Naive thymus-derived CD8-positive, alpha-beta T cell (primary cell): Measurements from ENCODE around the gene ATG13. TPM values are rescaled to one million over a fixed set of nuclear protein-coding genes. Genes with fewer than 3 reads are reported as not detected.
A peak's percentile ranks its signal among the peaks of the same experiment; 100 is the strongest.

Experiments
- ATAC-seq, 2 donors: fragments of 150-1000 bp; cut with Tn5 transposase in 1 of 2; sonication (Bioruptor Pico), chemical (Tn5 transposase) in 1 of 2; 1 replicate in 1 of 2; 2 replicates in 1 of 2; pipeline ENCODE4 v1.10.0; 2021; ENCODE audit warnings: mild to moderate bottlenecking in 2 of 2, moderate library complexity in 2 of 2
- POLR2A ChIA-PET: fragments of 350-600 bp; sonication (Branson Sonifier 250); formaldehyde crosslinking; loops from one replicate; lab custom pipeline; 2021; ENCODE audit warnings: antibody characterized with exemption; lab: Charles Lee
- DNase-seq, 10 donors: peaks; one replicate each; pipeline versions ENCODE4 v3.0.0 to v3.0.0-alpha.2; 2020 to 2022
- H3K27ac Mint-ChIP-seq, 10 donors: one replicate each; pipeline ENCODE4 v1.8.0; 2020 to 2022; ENCODE audit warnings: mild to moderate bottlenecking in 10 of 10, mixed read lengths in 10 of 10, moderate library complexity in 4 of 10, inconsistent platforms in 1 of 10
- H3K27me3 Mint-ChIP-seq, 5 donors: one replicate each; pipeline ENCODE4 v1.8.0; 2021 to 2022; ENCODE audit warnings: mixed read lengths in 5 of 5
- H3K36me3 Mint-ChIP-seq, 3 donors: one replicate each; pipeline ENCODE4 v1.8.0; 2020 to 2022; ENCODE audit warnings: mixed read lengths in 3 of 3, mild to moderate bottlenecking in 2 of 3, inconsistent platforms in 1 of 3
- H3K4me1 Mint-ChIP-seq, 4 donors: one replicate each; pipeline ENCODE4 v1.8.0; 2021 to 2022; ENCODE audit warnings: mixed read lengths in 4 of 4
- H3K4me3 Mint-ChIP-seq, 10 donors: one replicate each; pipeline ENCODE4 v1.8.0; 2020 to 2022; ENCODE audit warnings: mild to moderate bottlenecking in 10 of 10, mixed read lengths in 10 of 10, moderate library complexity in 6 of 10, inconsistent platforms in 1 of 10
- H3K9me3 Mint-ChIP-seq, 9 donors: one replicate each; pipeline ENCODE4 v1.8.0; 2020 to 2022; ENCODE audit warnings: mixed read lengths in 9 of 9, mild to moderate bottlenecking in 3 of 9, inconsistent platforms in 1 of 9, moderate library complexity in 1 of 9
- polyA plus RNA-seq, 3 donors: library from polyadenylated mRNA; unstranded; fragments of 300-500 nt; fragmentation: Illumina TruSeq; gene quantifications; one replicate each; pipeline ENCODE4 v1.2.3, GENCODE V29; 2021
- total RNA-seq, 8 experiments: library from RNA in 2 of 8; stranded (reverse) in 2 of 8; gene quantifications; one replicate each; pipeline ENCODE4 v1.2.3 and lab custom pipeline; 2021 to 2026

The ATG13 gene
- total and polyA plus RNA-seq, 5 experiments from 2014 or later: 59.6 to 98.6 (median 77.9) TPM

DNA sequence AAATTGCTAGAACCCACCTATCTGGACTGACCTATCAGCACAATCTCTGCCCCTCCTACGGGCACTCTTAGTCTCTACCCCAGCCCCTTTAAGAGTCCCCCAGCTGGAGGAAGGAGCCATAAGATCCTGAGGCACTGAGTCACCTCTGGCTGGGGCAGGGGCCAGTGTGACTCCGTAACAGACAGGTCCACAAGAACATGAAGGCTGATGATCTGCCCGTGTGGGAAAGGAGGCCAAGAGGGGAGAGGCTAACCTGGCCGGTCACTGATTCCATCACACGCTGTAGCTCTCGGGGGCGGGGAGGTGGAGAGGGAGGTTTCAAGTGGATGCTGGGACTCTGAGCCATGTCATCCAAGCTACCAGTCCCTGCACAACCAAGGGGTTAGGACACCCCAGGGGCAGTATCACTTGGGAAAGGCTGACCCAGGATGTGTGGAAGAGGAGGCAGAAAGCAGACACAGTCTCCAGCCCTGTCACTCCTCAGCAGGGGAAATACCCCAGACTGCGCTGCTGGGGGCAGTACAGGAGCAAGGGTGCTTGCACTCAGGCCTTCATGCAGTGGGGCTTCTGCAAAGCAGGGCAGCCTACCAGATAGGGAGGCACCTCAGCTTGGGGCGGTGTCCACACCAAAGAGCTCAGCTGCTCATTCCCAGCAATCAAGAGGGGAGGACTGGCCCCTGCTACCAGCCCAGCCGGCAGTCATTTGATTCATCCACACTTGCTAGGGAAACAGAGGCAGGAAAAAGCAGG is 60.8 kb downstream of the ATG13 start:
- Mint-ChIP-seq H3K27me3 (no peaks in the 10 kb centered on the region), H3K4me1 (peaks cover 20 to 49% (median 45%) of the 10 kb centered on the region in 4 donors), H3K4me3 (peak overlapping the region in 1 of 10 donors; percentile 59), H3K27ac (peak overlapping the region in 7 of 10 donors; percentile 25 to 85 (median 37)), H3K36me3 (peaks cover 0 to 52% (median 7%) of the 10 kb centered on the region in 3 donors), H3K9me3 (no peaks in the 10 kb centered on the region)
- POLR2A ChIA-PET: interaction anchor here (0.7 kb wide), 1 partner anchor 24 kb away, joined by 4 read pairs; no protein-coding TSS in a partner anchor
- DNase-seq (no peak), ATAC-seq (no peak)

DNA sequence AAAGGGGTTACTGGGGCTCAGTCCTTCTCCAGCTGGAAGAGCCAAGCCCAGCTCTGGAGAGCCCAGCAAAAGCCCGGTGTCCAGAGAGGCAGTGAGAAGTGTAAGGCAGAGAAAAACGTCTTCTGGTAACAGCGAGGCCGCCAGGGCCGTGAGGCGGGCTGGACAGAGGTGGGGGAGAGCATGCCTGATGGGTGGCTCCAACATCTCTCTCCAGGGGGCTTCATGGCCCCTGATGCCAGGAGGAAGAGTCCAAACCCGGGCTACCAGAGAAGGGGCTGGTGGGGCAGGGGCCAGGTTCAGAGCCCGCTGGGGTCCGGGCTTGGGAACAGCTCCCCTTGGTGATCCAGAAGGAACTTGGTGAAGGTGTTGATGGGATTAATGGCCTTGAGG is 61.4 kb downstream of the ATG13 start:
- Mint-ChIP-seq H3K27ac (peak overlapping the region in 4 of 10 donors; percentile 8 to 81 (median 30)), H3K27me3 (no peaks in the 10 kb centered on the region), H3K4me1 (peaks cover 17 to 44% (median 40%) of the 10 kb centered on the region in 4 donors), H3K9me3 (no peaks in the 10 kb centered on the region), H3K4me3 (no peak overlapping the region), H3K36me3 (peaks cover 0 to 57% (median 7%) of the 10 kb centered on the region in 3 donors)
- ATAC-seq (no peak), DNase-seq (no peak)
- POLR2A ChIA-PET: interaction anchor here (1.4 kb wide), 1 partner anchor 8 kb away, joined by 3 read pairs; no protein-coding TSS in a partner anchor

DNA sequence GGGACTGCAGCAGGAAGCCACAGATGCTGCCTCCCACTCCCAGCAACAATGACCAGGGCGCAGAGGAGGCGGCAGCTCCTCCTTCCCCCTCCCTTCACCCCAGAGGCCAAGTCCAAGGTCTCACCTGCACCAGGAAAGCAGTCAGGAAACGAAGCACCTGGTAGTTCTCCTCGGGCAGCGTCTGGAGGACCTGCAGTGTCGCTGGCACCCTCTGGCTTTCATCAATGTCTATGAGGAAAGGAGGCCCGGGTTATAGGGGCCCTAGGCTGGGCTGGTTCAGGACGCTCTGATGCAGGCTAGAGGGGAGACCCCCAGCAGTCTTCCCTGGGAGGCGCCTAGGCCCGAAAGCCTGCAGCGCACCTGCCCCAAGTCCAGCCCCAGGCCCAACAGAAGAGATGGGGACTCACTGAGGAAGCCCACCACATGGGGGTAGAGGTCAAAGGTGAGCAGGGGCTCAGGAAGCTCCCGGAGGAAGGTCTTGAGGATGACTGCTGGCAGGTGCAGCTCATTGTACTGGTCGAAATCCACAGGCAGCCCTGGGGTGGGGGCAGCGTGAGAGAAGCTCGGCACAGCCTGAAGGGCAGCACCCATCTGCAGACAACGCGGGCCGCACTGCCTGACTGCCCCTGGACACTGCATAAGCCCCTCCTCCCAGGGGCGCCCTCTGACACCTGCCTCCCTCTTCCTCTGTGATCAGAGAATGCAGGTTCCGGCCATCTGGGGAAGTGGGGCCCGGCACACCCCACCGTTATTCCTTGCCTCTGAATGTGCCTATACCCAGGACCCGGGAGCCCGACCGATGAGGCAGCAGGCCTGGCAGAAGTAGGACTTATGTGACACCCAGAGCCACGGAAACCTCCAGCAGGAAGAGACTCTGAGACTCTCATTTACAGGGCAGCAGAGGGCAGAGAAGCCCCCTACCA is 62.1 kb downstream of the ATG13 start:
- POLR2A ChIA-PET: interaction anchor here (0.6 to 1.4 kb wide), 2 partner anchors 9 to 777 kb away, joined by 3 to 4 read pairs; no protein-coding TSS in a partner anchor
- peak in 1 of 10 donors; percentile 63 for DNase-seq
- Mint-ChIP-seq H3K27me3 (no peaks in the 10 kb centered on the region), H3K36me3 (peaks cover 0 to 65% (median 8%) of the 10 kb centered on the region in 3 donors), H3K4me1 (peaks cover 14 to 41% (median 34%) of the 10 kb centered on the region in 4 donors), H3K4me3 (no peak overlapping the region), H3K27ac (peak overlapping the region in 4 of 10 donors; percentile 24 to 70 (median 36)), H3K9me3 (no peaks in the 10 kb centered on the region)
- ATAC-seq: no peak

DNA sequence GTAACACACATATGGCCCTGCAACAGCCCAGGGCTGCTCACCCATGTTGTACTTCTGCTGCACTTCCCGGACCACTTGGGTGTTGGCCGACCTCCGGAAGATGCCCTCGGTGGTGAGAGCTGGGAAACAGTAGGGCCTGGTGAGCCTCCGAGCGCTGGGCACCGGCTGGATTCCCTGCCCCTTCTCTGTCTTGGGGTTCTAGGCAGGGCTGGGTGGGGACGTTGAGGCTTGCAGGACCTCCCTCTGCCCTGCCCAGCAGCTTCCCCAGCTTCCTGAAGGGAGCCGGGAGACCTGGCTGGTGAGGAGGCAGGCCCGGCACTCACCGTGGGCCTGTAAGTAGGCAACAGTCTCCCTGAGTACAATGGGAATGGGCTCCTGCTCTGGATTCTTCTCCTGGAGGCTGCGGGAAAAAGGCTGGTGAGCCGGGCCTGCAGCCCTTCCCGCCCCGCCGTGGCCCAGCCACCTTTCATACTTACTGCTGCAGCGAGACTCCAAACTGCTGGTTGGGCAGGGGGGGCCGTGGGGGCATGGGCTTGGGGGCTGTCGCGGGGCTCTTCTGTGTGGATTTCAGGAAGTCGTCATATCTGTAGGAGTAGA is 62.9 kb downstream of the ATG13 start:
- Mint-ChIP-seq H3K36me3 (peaks cover 0 to 72% (median 8%) of the 10 kb centered on the region in 3 donors), H3K27ac (peak overlapping the region in 1 of 10 donors; percentile 70), H3K27me3 (no peaks in the 10 kb centered on the region), H3K4me3 (no peak overlapping the region), H3K4me1 (peaks cover 9 to 34% (median 27%) of the 10 kb centered on the region in 4 donors), H3K9me3 (no peaks in the 10 kb centered on the region)
- ATAC-seq (no peak), DNase-seq (peak in 1 of 10 donors; percentile 32)
- POLR2A ChIA-PET: interaction anchor here (0.6 to 1.4 kb wide), 2 partner anchors 9 to 776 kb away, joined by 3 to 4 read pairs; no protein-coding TSS in a partner anchor

DNA sequence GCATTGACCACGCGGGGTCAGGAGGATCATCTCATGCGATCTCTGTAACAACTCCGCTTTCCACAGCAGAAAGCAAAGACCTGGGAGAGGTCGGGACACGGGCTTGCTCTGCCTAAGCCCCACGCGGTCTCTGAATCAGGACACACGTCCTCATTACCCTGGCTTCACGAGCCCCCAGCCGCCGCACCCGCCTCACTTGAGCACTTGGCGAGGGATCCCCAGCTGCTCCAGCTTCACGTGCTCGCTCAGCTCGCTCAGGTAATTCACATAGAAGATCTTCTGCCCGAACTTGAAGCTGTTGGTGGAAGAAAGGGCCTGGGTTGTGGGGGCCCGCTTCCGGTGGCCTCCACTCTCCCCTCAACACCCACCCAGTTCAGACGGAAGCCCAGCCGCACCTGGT is 63.5 kb downstream of the ATG13 start:
- peaks cover 7 to 28% (median 22%) of the 10 kb centered on the region in 4 donors for H3K4me1 Mint-ChIP-seq
- no peak overlapping the region for H3K27ac Mint-ChIP-seq
- H3K27me3 Mint-ChIP-seq: no peaks in the 10 kb centered on the region
- peak in 1 of 10 donors; percentile 26 for DNase-seq
- no peak overlapping the region for H3K4me3 Mint-ChIP-seq
- peaks cover 0 to 77% (median 8%) of the 10 kb centered on the region in 3 donors for H3K36me3 Mint-ChIP-seq
- no peaks in the 10 kb centered on the region for H3K9me3 Mint-ChIP-seq
- ATAC-seq: no peak
- POLR2A ChIA-PET: interaction anchor here (3.8 kb wide), 1 partner anchor 9 kb away, joined by 19 read pairs; no protein-coding TSS in a partner anchor

DNA sequence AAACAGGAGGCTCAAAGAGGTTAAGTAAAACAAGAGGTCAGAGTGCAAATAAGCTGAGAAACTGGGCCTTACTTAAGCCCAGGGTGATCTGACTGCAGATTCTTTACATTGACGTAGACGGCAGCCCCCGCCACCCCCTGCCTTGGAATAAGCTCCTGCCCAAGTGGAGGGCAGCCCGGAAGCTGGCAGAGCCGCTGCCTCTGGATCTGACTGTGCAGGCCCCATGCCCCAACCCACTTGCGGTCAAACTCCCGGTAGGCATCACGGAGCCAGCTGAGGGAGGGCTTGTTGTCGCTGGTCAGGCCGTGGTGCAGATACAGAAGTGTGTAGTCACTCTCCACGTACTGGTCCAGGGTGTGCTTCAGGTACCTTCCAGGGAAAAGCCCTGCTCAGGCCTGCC is 64.5 kb downstream of the ATG13 start:
- peaks cover 5 to 19% (median 14%) of the 10 kb centered on the region in 4 donors for H3K4me1 Mint-ChIP-seq
- POLR2A ChIA-PET: interaction anchor here (3.8 kb wide), 1 partner anchor 10 kb away, joined by 19 read pairs; no protein-coding TSS in a partner anchor
- no peaks in the 10 kb centered on the region for H3K27me3 Mint-ChIP-seq
- ATAC-seq (no peak), DNase-seq (peak in 1 of 10 donors; percentile 60)
- H3K27ac Mint-ChIP-seq: peak overlapping the region in 2 of 10 donors; percentile 10 to 47
- peaks cover 0 to 86% (median 8%) of the 10 kb centered on the region in 3 donors for H3K36me3 Mint-ChIP-seq
- no peaks in the 10 kb centered on the region for H3K9me3 Mint-ChIP-seq
- no peak overlapping the region for H3K4me3 Mint-ChIP-seq

DNA sequence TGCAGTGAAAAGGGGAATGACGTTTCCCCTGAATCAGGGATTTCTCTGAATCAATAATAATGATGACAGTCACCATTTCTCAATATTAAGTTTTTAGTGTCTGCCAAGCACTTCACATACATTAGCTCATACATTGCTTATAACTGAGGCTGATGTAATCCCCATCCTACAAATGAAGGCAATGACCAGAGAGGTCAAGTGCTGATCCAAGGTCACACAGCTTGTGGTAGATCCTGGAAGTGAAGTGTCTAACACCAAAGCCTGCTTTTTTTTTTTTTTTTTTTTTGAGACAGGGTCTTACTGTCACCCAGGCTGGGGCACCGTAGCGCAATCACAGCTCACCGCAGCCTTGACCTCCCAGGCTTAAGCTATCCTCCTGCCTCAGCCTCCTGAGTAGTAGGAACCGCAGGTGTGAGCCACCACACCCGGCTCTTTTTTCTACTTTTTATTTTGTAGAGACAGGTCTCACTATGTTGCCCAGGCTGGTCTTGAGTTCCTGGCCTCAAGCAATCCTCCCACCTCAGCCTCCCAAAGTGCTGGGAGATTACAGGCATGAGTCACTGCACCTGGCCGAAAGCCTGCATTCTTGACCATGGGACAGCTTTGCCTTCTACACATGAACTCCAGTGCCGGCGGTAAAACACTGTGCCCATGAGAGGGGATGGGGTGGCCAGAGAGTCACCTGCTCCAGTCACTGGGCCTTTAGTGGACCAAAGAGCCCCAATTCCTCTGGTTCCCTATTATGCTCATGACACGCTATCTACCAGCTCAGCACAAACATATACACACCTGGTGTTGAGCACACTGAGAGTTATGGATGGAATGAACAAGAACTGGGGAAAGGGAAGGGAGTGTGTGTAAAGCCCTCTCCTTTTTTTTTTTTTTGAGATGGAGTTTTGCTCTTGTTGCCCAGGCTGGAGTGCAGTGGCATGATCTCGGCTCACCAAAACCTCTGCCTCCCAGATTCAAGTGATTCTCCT is 65.7 kb downstream of the ATG13 start:
- POLR2A ChIA-PET: interaction anchor here (0.7 to 3.8 kb wide), 2 partner anchors 11 to 522 kb away, joined by 3 to 19 read pairs; no protein-coding TSS in a partner anchor
- Mint-ChIP-seq H3K27ac (peak overlapping the region in 6 of 10 donors; percentile 5 to 43 (median 24)), H3K4me3 (no peak overlapping the region), H3K36me3 (peaks cover 0 to 88% (median 6%) of the 10 kb centered on the region in 3 donors), H3K4me1 (peaks cover 0 to 17% (median 4%) of the 10 kb centered on the region in 4 donors), H3K9me3 (no peaks in the 10 kb centered on the region), H3K27me3 (no peaks in the 10 kb centered on the region)
- ATAC-seq (no peak), DNase-seq (peak in 1 of 10 donors; percentile 27)

DNA sequence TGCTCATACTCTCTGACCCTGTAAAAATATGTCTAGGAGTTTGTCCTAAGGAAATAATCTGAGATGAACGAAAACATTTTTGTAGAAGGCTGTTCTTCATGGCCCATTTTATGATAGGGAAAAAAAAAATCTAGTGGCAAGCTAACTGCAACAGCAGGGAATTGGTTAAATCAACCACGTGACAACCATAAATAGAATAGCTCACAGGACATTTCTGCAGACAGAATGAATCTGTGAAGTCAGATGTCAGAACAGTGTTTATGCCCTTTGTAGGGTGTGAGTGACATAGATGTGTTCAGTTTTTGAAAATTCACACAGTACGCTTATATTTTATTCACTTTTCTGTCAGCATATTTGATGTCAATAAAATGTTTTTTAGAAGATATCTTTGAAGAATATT is 67.0 kb downstream of the ATG13 start:
- no peaks in the 10 kb centered on the region for H3K27me3 Mint-ChIP-seq
- no peaks in the 10 kb centered on the region for H3K9me3 Mint-ChIP-seq
- H3K4me3 Mint-ChIP-seq: no peak overlapping the region
- H3K36me3 Mint-ChIP-seq: peaks cover 0 to 84% (median 5%) of the 10 kb centered on the region in 3 donors
- peaks cover 0 to 19% (median 0%) of the 10 kb centered on the region in 4 donors for H3K4me1 Mint-ChIP-seq
- no peak for DNase-seq
- H3K27ac Mint-ChIP-seq: peak overlapping the region in 1 of 10 donors; percentile 9
- POLR2A ChIA-PET: interaction anchor here (3.8 kb wide), 1 partner anchor 13 kb away, joined by 19 read pairs; no protein-coding TSS in a partner anchor
- no peak for ATAC-seq

DNA sequence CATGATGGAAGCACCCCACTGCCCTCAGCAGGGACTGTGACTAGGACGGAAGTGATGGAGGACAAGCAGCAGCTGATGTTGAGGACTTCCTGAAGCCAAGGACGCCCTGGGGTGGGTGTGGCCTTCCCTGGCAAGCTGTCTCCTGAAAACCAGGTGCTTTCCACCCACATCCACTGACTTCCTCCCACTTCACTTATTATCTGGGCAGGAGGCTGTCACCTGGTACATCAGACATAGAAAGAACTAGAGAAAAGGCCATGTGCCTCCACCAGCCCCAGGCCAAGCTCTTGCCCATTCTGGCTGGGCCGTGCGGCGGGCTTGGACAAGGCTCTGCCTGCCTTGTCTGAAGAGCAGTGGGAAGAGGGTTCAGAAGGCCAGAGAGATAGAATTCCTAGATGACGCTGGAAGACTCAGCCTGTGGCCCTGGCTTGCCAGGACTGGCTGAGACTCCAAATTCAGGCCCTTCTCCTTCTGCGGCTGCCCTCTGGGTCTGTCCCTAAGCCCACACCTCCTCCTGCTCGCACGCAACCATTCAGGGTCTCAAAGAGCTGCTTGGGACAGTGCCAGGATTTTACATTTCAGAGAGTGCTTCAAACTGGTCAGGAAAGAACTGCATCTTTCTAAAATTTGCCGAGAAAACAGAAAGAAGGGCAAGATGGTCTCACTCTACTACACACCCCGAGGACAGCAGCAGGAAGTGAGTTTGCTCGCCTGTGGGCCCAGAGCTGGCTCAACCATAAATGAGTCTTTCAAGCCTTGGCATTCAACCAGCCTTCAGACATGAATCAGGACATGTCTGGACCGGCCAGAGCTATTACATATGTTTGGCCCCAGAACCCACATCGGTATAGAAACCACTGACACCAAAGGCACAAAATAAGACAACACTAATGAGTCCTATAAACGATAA is 69.8 kb downstream of the ATG13 start:
- Mint-ChIP-seq H3K27ac (peak overlapping the region in 4 of 10 donors; percentile 9 to 66 (median 51)), H3K4me1 (peaks cover 0 to 23% (median 1%) of the 10 kb centered on the region in 4 donors), H3K36me3 (peaks cover 0 to 81% (median 5%) of the 10 kb centered on the region in 3 donors), H3K4me3 (no peak overlapping the region), H3K27me3 (no peaks in the 10 kb centered on the region), H3K9me3 (no peaks in the 10 kb centered on the region)
- ATAC-seq (no peak), DNase-seq (no peak)
- POLR2A ChIA-PET: interaction anchor here (1.4 kb wide), 1 partner anchor 13 kb away, joined by 6 read pairs; the partner anchor contains the start of gene ARHGAP1

DNA sequence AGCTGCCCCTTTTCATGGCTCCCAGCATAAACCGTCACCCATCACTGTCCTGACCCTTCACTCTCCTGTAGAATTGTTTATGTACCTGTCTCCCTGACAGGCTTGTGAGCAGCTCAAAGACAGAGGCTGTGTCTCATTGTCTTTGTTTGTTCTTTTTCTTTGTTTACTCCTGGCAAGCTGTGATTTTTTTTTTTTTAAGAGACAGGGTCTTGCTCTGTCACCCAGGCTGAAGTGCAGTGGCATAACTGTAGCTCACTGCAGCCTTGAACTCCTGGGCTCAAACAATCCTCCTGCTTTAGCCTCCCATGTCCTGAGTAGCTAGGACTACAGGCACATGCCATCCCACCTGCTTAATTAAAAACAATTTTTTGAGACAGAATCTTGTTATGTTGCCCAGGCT is 73.3 kb downstream of the ATG13 start:
- peak overlapping the region in 4 of 10 donors; percentile 18 to 90 (median 74) for H3K27ac Mint-ChIP-seq
- DNase-seq (no peak), ATAC-seq (no peak)
- POLR2A ChIA-PET: interaction anchor here (1.5 kb wide), 1 partner anchor 20 kb away, joined by 4 read pairs; no protein-coding TSS in a partner anchor
- peaks cover 0 to 26% (median 6%) of the 10 kb centered on the region in 4 donors for H3K4me1 Mint-ChIP-seq
- H3K27me3 Mint-ChIP-seq: no peaks in the 10 kb centered on the region
- no peak overlapping the region for H3K4me3 Mint-ChIP-seq
- H3K9me3 Mint-ChIP-seq: no peaks in the 10 kb centered on the region
- peaks cover 0 to 85% (median 10%) of the 10 kb centered on the region in 3 donors for H3K36me3 Mint-ChIP-seq
